ENCODE measurements around the gene ACLY. TPM values are rescaled to one million over a fixed set of nuclear protein-coding genes. Genes with fewer than 3 reads are reported as not detected.

ACLY gene
- total and polyA plus RNA-seq, 2 of the 13 experiments (the other 11 are each of a cell fraction or from before 2014, with no cell fraction given): 111 to 218 TPM

DNA sequence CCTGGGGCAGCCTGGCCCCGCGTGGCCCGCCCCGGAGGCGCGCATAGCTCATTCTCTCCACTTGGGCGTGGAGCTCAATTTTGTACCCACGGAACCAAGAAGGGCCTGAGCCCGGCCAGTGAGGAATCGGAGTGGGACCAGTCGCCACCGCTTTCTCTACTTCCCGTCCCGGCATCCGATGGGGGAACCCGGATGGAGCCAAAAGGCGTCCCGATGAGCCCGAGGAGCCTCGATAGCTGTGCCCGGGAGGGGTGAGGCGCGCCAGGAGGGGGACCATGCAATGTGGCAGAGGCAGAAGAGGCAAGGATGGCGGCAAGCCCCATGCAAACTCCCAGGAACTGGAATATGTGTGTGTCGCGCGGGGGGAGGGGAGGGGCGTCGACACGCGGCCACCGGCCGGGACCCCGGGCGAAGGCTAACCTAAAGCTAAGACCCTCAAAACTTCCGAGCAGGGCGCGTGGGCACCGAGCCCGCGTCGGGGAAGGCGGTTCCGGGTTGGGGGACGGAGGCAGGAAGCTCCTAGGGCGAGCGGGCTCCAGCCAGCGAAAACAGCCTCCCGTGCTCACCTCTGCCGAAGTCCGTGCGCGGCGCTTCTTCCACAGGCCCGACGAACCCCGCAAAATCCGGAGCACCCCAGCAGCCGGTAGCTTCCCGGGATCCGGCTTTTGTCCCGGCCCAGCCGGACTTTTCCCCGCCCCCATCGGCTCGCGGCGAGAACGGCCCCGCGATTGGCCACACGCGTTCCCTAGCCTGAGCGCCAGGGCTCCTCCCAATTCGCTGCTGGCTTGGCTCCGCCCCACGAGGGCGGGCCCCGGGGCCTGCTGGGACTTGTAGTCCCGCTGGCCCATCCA lies at the start of gene ACLY (continued):
- TF ChIP-seq, protein P1, sequence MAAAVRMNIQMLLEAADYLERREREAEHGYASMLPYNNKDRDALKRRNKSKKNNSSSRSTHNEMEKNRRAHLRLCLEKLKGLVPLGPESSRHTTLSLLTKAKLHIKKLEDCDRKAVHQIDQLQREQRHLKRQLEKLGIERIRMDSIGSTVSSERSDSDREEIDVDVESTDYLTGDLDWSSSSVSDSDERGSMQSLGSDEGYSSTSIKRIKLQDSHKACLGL (CRISPR knock-in tag; IDR thresholded peaks at IDR 0.05): peak; percentile 8; the same call in 1 of the 2 replicates
- TF ChIP-seq, protein P2, sequence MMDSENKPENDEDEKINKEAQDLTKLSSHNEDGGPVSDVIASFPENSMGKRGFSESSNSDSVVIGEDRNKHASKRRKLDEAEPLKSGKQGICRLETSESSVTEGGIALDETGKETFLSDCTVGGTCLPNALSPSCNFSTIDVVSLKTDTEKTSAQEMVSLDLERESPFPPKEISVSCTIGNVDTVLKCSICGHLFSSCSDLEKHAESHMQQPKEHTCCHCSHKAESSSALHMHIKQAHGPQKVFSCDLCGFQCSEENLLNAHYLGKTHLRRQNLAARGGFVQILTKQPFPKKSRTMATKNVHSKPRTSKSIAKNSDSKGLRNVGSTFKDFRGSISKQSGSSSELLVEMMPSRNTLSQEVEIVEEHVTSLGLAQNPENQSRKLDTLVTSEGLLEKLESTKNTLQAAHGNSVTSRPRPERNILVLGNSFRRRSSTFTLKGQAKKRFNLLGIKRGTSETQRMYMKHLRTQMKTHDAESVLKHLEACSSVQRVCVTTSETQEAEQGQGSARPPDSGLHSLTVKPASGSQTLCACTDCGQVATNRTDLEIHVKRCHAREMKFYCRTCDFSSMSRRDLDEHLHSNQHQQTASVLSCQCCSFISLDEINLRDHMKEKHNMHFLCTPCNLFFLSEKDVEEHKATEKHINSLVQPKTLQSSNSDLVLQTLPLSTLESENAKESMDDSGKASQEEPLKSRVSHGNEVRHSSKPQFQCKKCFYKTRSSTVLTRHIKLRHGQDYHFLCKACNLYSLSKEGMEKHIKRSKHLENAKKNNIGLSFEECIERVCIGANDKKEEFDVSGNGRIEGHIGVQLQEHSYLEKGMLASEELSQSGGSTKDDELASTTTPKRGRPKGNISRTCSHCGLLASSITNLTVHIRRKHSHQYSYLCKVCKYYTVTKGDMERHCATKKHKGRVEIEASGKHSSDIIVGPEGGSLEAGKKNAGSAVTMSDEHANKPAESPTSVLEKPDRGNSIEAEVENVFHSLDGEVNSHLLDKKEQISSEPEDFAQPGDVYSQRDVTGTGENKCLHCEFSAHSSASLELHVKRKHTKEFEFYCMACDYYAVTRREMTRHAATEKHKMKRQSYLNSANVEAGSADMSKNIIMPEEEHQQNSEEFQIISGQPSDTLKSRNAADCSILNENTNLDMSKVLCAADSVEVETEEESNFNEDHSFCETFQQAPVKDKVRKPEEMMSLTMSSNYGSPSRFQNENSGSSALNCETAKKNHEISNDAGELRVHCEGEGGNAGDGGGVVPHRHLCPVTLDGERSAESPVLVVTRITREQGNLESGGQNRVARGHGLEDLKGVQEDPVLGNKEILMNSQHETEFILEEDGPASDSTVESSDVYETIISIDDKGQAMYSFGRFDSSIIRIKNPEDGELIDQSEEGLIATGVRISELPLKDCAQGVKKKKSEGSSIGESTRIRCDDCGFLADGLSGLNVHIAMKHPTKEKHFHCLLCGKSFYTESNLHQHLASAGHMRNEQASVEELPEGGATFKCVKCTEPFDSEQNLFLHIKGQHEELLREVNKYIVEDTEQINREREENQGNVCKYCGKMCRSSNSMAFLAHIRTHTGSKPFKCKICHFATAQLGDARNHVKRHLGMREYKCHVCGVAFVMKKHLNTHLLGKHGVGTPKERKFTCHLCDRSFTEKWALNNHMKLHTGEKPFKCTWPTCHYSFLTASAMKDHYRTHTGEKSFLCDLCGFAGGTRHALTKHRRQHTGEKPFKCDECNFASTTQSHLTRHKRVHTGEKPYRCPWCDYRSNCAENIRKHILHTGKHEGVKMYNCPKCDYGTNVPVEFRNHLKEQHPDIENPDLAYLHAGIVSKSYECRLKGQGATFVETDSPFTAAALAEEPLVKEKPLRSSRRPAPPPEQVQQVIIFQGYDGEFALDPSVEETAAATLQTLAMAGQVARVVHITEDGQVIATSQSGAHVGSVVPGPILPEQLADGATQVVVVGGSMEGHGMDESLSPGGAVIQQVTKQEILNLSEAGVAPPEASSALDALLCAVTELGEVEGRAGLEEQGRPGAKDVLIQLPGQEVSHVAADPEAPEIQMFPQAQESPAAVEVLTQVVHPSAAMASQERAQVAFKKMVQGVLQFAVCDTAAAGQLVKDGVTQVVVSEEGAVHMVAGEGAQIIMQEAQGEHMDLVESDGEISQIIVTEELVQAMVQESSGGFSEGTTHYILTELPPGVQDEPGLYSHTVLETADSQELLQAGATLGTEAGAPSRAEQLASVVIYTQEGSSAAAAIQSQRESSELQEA (CRISPR knock-in tag; IDR thresholded peaks at IDR 0.05; ENCODE audit: not compliant biosample characterization): peak; percentile 87
- 0 out of 2 replicates have a peak, but pooled peaks have one; percentile 12 for TF ChIP-seq ZNF552 (CRISPR knock-in tag; IDR thresholded peaks at IDR 0.05; ENCODE audit: borderline replicate concordance)
- peak; percentile 47; the same call in 1 of the 2 replicates for TF ChIP-seq NFE2L1 (CRISPR knock-in tag; IDR thresholded peaks at IDR 0.05; ENCODE audit: borderline replicate concordance)
- TF ChIP-seq, protein P3, sequence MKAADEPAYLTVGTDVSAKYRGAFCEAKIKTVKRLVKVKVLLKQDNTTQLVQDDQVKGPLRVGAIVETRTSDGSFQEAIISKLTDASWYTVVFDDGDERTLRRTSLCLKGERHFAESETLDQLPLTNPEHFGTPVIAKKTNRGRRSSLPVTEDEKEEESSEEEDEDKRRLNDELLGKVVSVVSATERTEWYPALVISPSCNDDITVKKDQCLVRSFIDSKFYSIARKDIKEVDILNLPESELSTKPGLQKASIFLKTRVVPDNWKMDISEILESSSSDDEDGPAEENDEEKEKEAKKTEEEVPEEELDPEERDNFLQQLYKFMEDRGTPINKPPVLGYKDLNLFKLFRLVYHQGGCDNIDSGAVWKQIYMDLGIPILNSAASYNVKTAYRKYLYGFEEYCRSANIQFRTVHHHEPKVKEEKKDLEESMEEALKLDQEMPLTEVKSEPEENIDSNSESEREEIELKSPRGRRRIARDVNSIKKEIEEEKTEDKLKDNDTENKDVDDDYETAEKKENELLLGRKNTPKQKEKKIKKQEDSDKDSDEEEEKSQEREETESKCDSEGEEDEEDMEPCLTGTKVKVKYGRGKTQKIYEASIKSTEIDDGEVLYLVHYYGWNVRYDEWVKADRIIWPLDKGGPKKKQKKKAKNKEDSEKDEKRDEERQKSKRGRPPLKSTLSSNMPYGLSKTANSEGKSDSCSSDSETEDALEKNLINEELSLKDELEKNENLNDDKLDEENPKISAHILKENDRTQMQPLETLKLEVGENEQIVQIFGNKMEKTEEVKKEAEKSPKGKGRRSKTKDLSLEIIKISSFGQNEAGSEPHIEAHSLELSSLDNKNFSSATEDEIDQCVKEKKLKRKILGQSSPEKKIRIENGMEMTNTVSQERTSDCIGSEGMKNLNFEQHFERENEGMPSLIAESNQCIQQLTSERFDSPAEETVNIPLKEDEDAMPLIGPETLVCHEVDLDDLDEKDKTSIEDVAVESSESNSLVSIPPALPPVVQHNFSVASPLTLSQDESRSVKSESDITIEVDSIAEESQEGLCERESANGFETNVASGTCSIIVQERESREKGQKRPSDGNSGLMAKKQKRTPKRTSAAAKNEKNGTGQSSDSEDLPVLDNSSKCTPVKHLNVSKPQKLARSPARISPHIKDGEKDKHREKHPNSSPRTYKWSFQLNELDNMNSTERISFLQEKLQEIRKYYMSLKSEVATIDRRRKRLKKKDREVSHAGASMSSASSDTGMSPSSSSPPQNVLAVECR (CRISPR knock-in tag; IDR thresholded peaks at IDR 0.05; ENCODE audit: borderline replicate concordance): peak; percentile 89
- TF ChIP-seq, protein P4, sequence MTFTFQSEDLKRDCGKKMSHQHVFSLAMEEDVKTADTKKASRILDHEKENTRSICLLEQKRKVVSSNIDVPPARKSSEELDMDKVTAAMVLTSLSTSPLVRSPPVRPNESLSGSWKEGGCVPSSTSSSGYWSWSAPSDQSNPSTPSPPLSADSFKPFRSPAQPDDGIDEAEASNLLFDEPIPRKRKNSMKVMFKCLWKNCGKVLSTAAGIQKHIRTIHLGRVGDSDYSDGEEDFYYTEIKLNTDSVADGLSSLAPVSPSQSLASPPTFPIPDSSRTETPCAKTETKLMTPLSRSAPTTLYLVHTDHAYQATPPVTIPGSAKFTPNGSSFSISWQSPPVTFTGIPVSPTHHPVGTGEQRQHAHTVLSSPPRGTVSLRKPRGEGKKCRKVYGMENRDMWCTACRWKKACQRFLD (CRISPR knock-in tag; IDR thresholded peaks at IDR 0.05; ENCODE audit: borderline replicate concordance): peak; percentile 33; the same call in 1 of the 2 replicates
- TF ChIP-seq, protein P5, sequence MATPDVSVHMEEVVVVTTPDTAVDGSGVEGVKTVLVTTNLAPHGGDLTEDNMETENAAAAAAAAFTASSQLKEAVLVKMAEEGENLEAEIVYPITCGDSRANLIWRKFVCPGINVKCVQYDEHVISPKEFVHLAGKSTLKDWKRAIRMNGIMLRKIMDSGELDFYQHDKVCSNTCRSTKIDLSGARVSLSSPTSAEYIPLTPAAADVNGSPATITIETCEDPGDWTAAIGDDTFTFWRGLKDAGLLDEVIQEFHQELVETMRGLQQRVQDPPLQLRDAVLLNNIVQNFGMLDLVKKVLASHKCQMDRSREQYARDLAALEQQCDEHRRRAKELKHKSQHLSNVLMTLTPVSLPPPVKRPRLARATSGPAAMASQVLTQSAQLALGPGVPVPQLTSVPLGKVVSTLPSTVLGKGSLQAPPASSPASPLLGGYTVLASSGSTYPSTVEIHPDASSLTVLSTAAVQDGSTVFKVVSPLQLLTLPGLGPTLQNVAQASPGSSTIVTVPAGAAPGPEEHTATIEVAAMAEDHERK (CRISPR knock-in tag; IDR thresholded peaks at IDR 0.05; ENCODE audit: low read depth): no peak; the same call in 1 of the 2 replicates
- TF ChIP-seq RFXANK (CRISPR knock-in tag; IDR thresholded peaks at IDR 0.05): 0 out of 2 replicates have a peak, but pooled peaks have one; percentile 44
- TF ChIP-seq MTA3 (CRISPR knock-in tag; IDR thresholded peaks at IDR 0.05): 0 out of 2 replicates have a peak, but pooled peaks have one; percentile 33
- TF ChIP-seq ZNF33B (CRISPR knock-in tag; IDR thresholded peaks at IDR 0.05): peak; percentile 60
- 0 out of 2 replicates have a peak, but pooled peaks have one; percentile 62 for TF ChIP-seq AKAP8 (CRISPR knock-in tag; IDR thresholded peaks at IDR 0.05)

Measured in HepG2 (cell line).